Raji (cell line): ENCODE measurements around the gene TECR.

ENCODE experiments used
- POLR2A ChIP-seq: IDR thresholded peaks from 2 replicates; pipeline ENCODE4 v1.6.1; 2011; ENCODE audit warnings: low read depth, low read length, control low read depth; ENCODE audit not compliant: insufficient read depth

Gene TECR

GRCh38 chr19:14529254-14530004 lies at the start of gene TECR:
TECR (plus strand) TSS chr19:14529594; CDS start chr19:14529697, 103 bp downstream.
- peak; percentile 99 for TF ChIP-seq POLR2A

- TF ChIP-seq POLR2A, result no peak
Measured at GRCh38 chr19:14479975-14480699, 49.3 kb upstream of the TECR start.

- TF ChIP-seq POLR2A, result no peak
Measured at GRCh38 chr19:14480700-14481079, 48.7 kb upstream of the TECR start.

GRCh38 chr19:14482172-14482941 lies 47.0 kb upstream of the TECR start:
- no peak for TF ChIP-seq POLR2A

- TF ChIP-seq POLR2A, result no peak
Measured at GRCh38 chr19:14487370-14488125, 41.8 kb upstream of the TECR start.

- no peak for TF ChIP-seq POLR2A
Measured at GRCh38 chr19:14492756-14493337, 36.5 kb upstream of the TECR start.

- no peak for TF ChIP-seq POLR2A
Measured at GRCh38 chr19:14494411-14494810, 35.0 kb upstream of the TECR start.

- TF ChIP-seq POLR2A, result no peak
Measured at GRCh38 chr19:14494910-14495671, 34.3 kb upstream of the TECR start.

- TF ChIP-seq POLR2A, result no peak
Measured at GRCh38 chr19:14495672-14496028, 33.7 kb upstream of the TECR start.

- TF ChIP-seq POLR2A, result no peak
Measured at GRCh38 chr19:14496029-14496833, 33.2 kb upstream of the TECR start, which contains the start of gene GIPC1. GIPC1 (minus strand) TSS chr19:14496127; CDS start chr19:14482976, 13,151 bp downstream.

GRCh38 chr19:14496834-14497227 lies 32.6 kb upstream of the TECR start:
- TF ChIP-seq POLR2A, result no peak

- no peak for TF ChIP-seq POLR2A
Measured at GRCh38 chr19:14497228-14497921, 32.0 kb upstream of the TECR start.
